ENCODE results near the gene WDR76.
"Not testable (repeated sequence)": the region's sequence is repeated elsewhere in the genome, so short reads cannot be mapped to it uniquely, and the experiment has no call there.

GRCh38 chr15:43866636-43867035 is 39.8 kb downstream of the WDR76 start:
- not testable (repeated sequence) for TF ChIP-seq POLR2A (IDR thresholded peaks at IDR 0.05; ENCODE audit: low read depth); POLR2AphosphoS5 (IDR thresholded peaks at IDR 0.05)

All from esophagus muscularis mucosa (tissue), 2 donors.